D721Med (cell line): ENCODE measurements around the gene PDLIM7.
"Not testable (repeated sequence)": the region's sequence is repeated elsewhere in the genome, so short reads cannot be mapped to it uniquely, and the experiment has no call there.

ENCODE experiments used
- DNase-seq: peaks from one replicate; pipeline ENCODE4 v3.0.0; 2011; ENCODE audit warnings: low spot score; ENCODE audit not compliant: insufficient read length
- FAIRE-seq: peaks from 2 replicates; lab custom pipeline; 2011; peaks lifted over from hg19 to GRCh38; lab: Jason Lieb, UNC
- TF ChIP-seq, protein P1 (sequence below): IDR thresholded peaks from 2 replicates; pipeline ENCODE4 v1.5.1; 2012; ENCODE audit warnings: mild to moderate bottlenecking, control low read depth; ENCODE audit not compliant: insufficient read depth; ENCODE audit errors: missing control alignments

PDLIM7 gene

GRCh38 chr5:177538876-177539275 lies 41.5 kb upstream of the PDLIM7 start:
- TF ChIP-seq, protein P1, sequence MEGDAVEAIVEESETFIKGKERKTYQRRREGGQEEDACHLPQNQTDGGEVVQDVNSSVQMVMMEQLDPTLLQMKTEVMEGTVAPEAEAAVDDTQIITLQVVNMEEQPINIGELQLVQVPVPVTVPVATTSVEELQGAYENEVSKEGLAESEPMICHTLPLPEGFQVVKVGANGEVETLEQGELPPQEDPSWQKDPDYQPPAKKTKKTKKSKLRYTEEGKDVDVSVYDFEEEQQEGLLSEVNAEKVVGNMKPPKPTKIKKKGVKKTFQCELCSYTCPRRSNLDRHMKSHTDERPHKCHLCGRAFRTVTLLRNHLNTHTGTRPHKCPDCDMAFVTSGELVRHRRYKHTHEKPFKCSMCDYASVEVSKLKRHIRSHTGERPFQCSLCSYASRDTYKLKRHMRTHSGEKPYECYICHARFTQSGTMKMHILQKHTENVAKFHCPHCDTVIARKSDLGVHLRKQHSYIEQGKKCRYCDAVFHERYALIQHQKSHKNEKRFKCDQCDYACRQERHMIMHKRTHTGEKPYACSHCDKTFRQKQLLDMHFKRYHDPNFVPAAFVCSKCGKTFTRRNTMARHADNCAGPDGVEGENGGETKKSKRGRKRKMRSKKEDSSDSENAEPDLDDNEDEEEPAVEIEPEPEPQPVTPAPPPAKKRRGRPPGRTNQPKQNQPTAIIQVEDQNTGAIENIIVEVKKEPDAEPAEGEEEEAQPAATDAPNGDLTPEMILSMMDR, result no peak
- no peak for FAIRE-seq
- no peak for DNase-seq

DNA sequence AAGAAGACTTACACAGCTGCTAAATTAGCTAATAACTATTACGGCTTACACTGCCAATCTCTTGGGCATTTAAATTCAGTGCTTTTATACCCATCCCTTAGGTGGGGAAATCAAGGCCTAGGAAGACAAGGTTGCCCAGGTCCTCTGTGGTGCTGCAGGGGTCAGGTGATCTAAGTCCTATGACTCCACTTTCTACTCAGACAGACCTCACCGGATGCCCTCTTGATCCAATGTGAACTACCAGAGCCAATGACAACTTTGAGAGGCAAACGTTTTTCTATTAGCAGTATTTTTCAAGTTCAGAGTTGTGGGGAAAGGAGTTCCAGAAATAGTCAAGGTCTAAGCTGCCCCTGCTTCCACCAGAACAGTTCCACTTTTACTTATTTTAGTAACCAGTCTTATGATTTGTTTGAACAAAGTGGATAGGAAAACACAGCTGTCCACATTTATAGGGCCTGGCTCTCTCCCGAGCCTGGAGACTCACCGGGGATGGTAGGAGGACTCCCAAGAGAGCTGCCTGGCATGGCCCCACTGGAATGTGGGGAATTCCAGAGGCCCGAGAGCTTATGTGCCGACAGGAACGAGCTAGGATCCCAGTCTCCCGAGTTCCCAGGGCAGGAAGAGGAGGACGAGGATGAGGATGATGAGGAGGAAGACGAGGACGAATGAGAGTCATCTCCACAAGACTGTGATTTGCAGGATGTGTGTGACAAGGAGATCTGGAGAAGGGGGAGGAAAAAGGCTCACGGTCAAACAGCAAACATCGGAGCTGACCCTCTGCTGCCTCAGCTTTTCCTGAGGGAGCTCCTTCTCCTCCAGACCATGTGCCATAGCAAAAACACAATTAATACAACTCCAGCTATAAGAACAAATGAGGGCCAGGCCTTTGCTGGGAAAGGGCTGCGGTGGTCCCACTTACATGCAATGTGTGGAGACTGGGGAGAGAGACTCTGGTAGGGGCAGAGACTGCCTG lies 40.3 kb upstream of the PDLIM7 start:
- TF ChIP-seq, protein P1, result no peak
- no peak for FAIRE-seq
- no peak for DNase-seq

DNA sequence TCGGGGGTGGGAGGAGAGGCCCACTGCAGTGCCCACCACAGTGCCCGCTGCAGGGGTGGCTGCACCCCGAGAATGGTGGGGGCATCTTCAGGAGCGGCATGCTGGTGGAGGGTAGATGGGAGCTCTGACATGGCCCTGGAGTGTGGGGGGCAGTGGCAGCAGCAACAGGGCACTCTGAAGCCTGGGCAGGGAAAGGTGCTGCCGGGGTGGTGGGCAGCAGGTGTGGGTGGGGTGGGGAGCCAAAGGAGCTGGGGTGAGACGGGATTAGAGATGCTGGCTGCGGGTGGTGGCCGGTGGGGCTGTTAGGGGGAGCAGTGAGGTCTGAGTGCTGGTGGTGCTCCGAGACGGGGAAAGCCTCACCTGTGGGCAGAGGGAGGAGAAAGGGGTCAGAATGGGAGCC lies 39.0 kb upstream of the PDLIM7 start:
- FAIRE-seq (no peak), DNase-seq (no peak)
- TF ChIP-seq, protein P1, result no peak

GRCh38 chr5:177535125-177535524 lies 37.7 kb upstream of the PDLIM7 start:
- no peak for FAIRE-seq
- no peak for DNase-seq
- TF ChIP-seq, protein P1, result no peak

- FAIRE-seq, DNase-seq: not testable (repeated sequence)
Observed at GRCh38 chr5:177534433-177534832, 37.0 kb upstream of the PDLIM7 start.

DNA sequence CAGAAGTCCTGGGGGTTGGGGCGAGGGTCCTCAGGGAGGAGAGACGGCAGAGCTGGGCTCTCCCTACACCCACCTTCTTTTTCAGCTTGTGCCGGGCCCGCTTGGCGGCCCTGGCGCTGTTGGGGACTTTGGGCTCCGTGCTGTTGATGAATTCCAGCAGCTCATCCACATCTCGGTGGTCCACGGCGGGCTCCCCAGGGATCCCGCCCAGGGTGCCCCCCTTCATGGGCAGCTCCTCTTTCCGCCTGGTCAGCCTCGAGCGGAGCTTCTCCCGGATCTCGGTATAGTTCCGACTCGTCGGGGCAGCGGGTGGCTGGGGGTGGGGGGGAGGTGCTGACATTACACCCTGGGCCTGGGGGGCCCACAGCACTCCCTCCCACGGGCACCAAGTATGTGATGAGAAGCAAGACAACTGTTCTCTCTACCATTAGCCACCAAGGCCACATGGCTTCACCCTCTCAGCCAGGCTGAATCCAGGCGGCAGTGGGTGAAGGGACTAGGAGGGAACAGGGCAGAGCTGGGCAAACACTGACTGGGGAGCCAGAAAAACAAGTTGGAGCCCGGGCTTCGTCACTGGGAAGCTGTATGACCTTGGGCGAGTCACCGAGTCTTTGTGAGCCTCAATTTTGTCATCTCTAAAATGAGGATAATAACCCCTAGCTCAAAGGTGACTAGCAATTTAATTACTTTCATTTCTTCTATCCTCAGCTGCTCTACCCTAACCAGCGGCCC lies 34.0 kb upstream of the PDLIM7 start:
- TF ChIP-seq, protein P1, result no peak
- FAIRE-seq (no peak), DNase-seq (no peak)

- FAIRE-seq (no peak), DNase-seq (no peak)
- TF ChIP-seq, protein P1, result no peak
Observed at GRCh38 chr5:177530638-177531037, 33.2 kb upstream of the PDLIM7 start.
